ENCODE results near the gene CD248.

DNA sequence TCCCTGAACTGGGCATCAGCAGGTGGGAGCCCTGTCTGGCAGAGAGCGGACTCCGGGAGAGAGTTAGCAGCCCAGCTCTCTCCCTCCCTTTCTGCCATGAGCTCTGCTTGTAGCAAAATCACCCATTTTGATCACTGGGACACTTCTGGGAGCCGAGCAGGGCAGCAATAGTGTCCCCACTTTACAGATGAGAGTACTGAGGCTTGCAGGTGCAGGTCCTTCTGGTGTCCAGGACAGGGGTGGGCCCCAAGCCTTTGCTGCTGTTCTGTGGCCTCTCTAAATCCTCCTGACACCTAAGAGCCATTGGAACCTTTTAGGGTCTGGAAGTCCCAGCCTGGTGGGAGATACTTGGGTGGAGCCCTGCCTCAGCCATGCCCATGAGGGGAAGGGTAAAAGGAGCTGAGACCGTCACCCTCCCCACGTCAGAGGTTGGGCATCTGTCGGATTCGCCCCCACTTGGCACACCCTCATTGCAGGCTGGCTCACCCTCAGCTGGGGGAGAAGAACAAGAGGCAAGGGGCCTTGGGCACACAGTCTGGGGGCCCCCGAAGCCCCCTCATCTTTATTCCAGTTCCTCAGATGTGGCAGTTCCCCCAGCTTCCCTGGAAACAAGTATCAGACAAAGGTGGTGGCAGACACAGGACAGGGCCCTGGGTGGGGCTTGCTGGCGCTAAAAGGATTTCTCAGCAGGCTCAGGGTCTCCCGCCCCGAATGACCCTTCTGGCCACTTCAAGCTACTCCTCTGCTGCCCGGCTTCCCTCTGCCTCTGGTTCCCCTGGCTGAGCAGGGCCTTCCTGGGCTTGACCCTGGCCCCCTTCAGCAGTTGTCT lies 14.9 kb upstream of the CD248 start:
- TF ChIP-seq CTCF (IDR thresholded peaks at IDR 0.05; ENCODE audit: insufficient read depth, low read length) (no peak), GABPA (IDR thresholded peaks at IDR 0.05; ENCODE audit: low read depth) (no peak), POLR2AphosphoS5 (IDR thresholded peaks at IDR 0.05; ENCODE audit: low read depth) (no peak), REST (IDR thresholded peaks at IDR 0.05; ENCODE audit: insufficient replicate concordance, low read depth) (no peak)

Data from HL-60 (cell line).